Activated CD8-positive, alpha-beta T cell treated with anti-CD3 and anti-CD28 coated beads for 36 hours (primary cell): ENCODE results near the gene IGSF8. TPM values are rescaled to one million over a fixed set of nuclear protein-coding genes. Genes with fewer than 3 reads are reported as not detected.
A peak's percentile ranks its signal among the peaks of the same experiment; 100 is the strongest.

Experiments
- ATAC-seq: fragments of 200-7000 bp; cut with Tn5 transposase; one replicate; pipeline ENCODE4 v1.10.0; 2021; ENCODE audit warnings: mild to moderate bottlenecking, moderate library complexity
- CTCF ChIA-PET: fragments of 350-600 bp; sonication (Branson Sonifier 250); formaldehyde crosslinking; loops from one replicate; lab custom pipeline; 2021; ENCODE audit warnings: antibody characterized with exemption; lab: Charles Lee
- POLR2A ChIA-PET: fragments of 350-600 bp; sonication (Branson Sonifier 250); formaldehyde crosslinking; loops from one replicate; lab custom pipeline; 2021; ENCODE audit warnings: antibody characterized with exemption; lab: Charles Lee
- DNase-seq: peaks from one replicate; pipeline ENCODE4 v3.0.0-alpha.2; 2020
- H3K27ac Mint-ChIP-seq: one replicate; pipeline ENCODE4 v1.8.0; 2021; ENCODE audit warnings: mild to moderate bottlenecking, mixed read lengths
- H3K27me3 Mint-ChIP-seq: one replicate; pipeline ENCODE4 v1.8.0; 2021; ENCODE audit warnings: mixed read lengths
- H3K36me3 Mint-ChIP-seq: one replicate; pipeline ENCODE4 v1.8.0; 2021; ENCODE audit warnings: low read depth, mixed read lengths
- H3K4me1 Mint-ChIP-seq: one replicate; pipeline ENCODE4 v1.8.0; 2021; ENCODE audit warnings: low read depth, mixed read lengths
- H3K4me3 Mint-ChIP-seq: one replicate; pipeline ENCODE4 v1.8.0; 2021; ENCODE audit warnings: mild to moderate bottlenecking, moderate library complexity, mixed read lengths
- H3K9me3 Mint-ChIP-seq: one replicate; pipeline ENCODE4 v1.8.0; 2021; ENCODE audit warnings: mixed read lengths
- intact Hi-C: fragments of 100-400 bp; cut with micrococcal nuclease; formaldehyde crosslinking; loops from one replicate; pipeline ENCODE4 v1.10.0; 2022
- total RNA-seq, 2 experiments: library from RNA; stranded (reverse); gene quantifications; one replicate each; pipeline ENCODE4 v1.2.3, GENCODE V29; 2021
- TF ChIP-seq, protein P1 (sequence below): fragments of 200-600 bp; IDR thresholded peaks from one replicate; pipeline ENCODE4 v1.8.0; 2022; ENCODE audit warnings: antibody characterized with exemption, mild to moderate bottlenecking

The IGSF8 gene
- total RNA-seq, 2 experiments from 2014 or later = 48.0 to 49.5 TPM

DNA sequence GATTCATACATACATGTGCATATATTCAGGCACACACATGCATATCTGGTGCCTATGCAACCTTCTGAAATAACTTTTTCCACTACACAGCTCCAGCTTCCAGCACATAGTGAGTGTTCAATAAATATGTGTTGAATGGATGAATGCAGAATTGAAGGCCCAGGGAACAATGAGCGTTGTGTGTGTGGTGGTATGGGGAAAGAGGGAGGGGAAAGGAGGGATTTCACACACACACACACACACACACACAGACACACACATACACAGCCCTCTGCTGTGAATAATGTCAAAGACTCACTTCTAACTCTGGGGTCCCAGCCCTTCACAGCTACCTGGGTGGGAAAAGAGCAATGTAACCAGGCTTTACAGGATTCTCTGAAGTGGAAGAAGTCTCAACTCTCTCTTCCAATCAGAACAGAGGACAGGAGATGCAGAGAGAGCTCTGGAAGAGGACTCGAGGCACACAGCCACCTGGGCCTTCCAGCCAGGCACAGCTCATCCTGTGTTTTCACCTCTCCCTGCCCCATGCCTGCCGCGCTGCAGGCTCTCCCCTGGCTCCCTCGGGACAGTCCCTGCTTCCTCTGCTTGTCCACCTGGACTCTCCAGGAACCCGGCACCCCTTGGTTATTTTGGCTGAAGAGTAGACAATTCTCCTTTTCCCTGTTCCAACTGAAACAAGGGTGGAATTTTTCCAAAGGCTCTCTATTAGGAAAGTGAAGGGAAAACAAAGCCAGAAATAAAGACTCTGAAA lies 5.4 kb upstream of the IGSF8 start:
- Mint-ChIP-seq H3K9me3 (no peaks in the 10 kb centered on the region), H3K27ac (no peak overlapping the region), H3K36me3 (no peaks in the 10 kb centered on the region), H3K4me1 (peaks cover 44% of the 10 kb centered on the region), H3K4me3 (no peak overlapping the region), H3K27me3 (peaks cover under 1% of the 10 kb centered on the region)
- intact Hi-C loops = loop anchor here (5.0 to 10.0 kb wide), 3 partner anchors 103 to 188 kb away; partner anchors contain the start of gene PEA15
- DNase-seq (no peak), ATAC-seq (no peak)
- POLR2A ChIA-PET = interaction anchor here (1.2 to 1.5 kb wide), 2 partner anchors 10 to 19 kb away, joined by 3 to 4 read pairs; no protein-coding TSS in a partner anchor
- CTCF ChIA-PET = interaction anchor here (0.9 to 6.7 kb wide), 9 partner anchors 14 to 273 kb away, joined by 3 to 102 read pairs (median 13); no protein-coding TSS in a partner anchor
- TF ChIP-seq, protein P1, sequence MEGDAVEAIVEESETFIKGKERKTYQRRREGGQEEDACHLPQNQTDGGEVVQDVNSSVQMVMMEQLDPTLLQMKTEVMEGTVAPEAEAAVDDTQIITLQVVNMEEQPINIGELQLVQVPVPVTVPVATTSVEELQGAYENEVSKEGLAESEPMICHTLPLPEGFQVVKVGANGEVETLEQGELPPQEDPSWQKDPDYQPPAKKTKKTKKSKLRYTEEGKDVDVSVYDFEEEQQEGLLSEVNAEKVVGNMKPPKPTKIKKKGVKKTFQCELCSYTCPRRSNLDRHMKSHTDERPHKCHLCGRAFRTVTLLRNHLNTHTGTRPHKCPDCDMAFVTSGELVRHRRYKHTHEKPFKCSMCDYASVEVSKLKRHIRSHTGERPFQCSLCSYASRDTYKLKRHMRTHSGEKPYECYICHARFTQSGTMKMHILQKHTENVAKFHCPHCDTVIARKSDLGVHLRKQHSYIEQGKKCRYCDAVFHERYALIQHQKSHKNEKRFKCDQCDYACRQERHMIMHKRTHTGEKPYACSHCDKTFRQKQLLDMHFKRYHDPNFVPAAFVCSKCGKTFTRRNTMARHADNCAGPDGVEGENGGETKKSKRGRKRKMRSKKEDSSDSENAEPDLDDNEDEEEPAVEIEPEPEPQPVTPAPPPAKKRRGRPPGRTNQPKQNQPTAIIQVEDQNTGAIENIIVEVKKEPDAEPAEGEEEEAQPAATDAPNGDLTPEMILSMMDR = no peak

DNA sequence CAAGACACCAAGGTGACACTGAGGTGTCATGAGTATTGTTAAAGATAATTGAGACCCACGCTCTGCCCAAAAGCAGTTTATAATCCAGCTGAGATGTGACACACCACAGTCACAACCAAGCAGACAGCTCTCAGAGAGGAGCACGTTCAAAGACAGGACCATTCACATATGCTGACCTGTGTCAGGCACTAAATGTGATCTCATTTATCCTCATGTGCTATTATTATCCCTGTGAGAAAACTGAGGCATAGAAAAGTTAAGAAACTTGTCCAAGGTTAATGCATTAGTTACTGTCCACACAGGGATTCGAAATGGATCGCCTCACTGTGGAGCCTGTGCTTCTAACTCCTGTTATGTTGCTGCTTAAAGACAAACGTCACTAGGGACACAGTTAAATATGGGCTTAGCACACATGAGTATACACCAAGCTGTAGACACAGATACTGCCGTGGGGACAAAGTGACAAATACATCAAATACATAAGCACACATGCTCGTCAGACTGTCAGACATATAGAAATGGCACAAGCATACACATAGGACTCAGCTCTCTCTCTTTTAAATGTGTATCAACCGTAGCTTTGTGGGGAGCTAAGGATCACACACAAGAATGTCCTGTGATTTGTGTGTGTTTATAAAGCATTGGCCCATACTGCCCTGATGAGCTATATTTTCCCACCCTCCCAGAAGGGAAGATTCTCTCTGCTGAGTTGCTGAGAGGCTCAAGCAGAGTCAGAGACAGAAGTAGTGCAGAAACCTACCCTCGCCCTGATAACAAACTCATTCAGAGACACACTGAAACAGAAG lies 3.5 kb upstream of the IGSF8 start:
- TF ChIP-seq, protein P1 = no peak
- peaks cover 48% of the 10 kb centered on the region for H3K4me1 Mint-ChIP-seq
- ATAC-seq = no peak

DNA sequence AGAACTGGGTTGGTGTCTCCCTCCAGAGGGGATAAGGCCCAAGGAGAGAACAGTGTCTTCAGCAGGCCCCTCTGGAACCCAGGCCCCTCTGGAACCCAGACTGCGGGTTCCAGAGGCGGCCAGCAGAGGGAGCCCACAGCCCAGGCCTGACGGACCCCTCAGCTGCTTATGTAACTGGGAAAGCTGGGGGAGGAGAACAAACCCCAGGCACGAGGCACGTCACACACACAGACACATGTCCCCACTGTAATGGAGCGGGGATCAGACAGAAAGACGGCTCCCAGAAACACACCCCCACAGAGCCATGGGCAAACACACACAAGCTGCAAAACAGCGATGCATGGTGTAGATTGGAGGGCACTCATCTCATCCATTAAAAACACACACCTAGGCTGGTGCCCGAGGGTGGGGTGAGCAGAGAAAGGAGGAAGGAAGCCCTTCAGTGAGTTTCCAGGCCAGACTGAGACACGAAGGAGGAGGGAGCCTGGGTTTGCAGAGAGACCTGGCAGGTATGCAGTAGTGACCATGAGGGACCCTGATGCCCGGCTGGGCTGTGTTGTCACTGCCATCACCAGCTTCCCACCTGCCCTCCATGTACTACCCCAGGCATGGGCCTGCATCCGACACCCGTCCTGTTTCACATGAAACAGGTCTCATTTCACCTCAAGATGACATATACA lies 2.8 kb upstream of the IGSF8 start:
- POLR2A ChIA-PET = interaction anchor here (0.7 to 1.5 kb wide), 6 partner anchors 35 to 195 kb away, joined by 3 to 6 read pairs (median 4); partner anchors contain the start of gene PEX19
- DNase-seq = peak; percentile 88
- Mint-ChIP-seq H3K27me3 (no peaks in the 10 kb centered on the region), H3K4me1 (peaks cover 55% of the 10 kb centered on the region), H3K4me3 (peak overlapping the region; percentile 20), H3K9me3 (no peaks in the 10 kb centered on the region), H3K27ac (peak overlapping the region; percentile 90), H3K36me3 (peaks cover 4% of the 10 kb centered on the region)
- intact Hi-C loops = loop anchor here (5.0 to 10.0 kb wide), 3 partner anchors 106 to 191 kb away; partner anchors contain the start of gene PEA15
- ATAC-seq = peak; percentile 28
- CTCF ChIA-PET = interaction anchor here (0.6 to 6.7 kb wide), 36 partner anchors 8 to 308 kb away, joined by 3 to 102 read pairs (median 4); partner anchors contain the start of genes CASQ1, DCAF8, PEX19 and PIGM
- TF ChIP-seq, protein P1 = peak; percentile 79

More for the DNA sequence above, 3.5 kb upstream of the IGSF8 start:
- Mint-ChIP-seq H3K27ac (peak overlapping the region; percentile 90), H3K9me3 (no peaks in the 10 kb centered on the region), H3K27me3 (no peaks in the 10 kb centered on the region), H3K4me3 (no peak overlapping the region), H3K36me3 (peaks cover 2% of the 10 kb centered on the region)
- CTCF ChIA-PET = interaction anchor here (0.6 to 6.7 kb wide), 34 partner anchors 8 to 296 kb away, joined by 3 to 102 read pairs (median 6); partner anchors contain the start of genes CASQ1, DCAF8, PEX19 and PIGM
- POLR2A ChIA-PET = interaction anchor here (0.7 to 1.5 kb wide), 9 partner anchors 14 to 194 kb away, joined by 3 to 6 read pairs (median 3); partner anchors contain the start of genes ATP1A2 and PEX19
- no peak for DNase-seq
- intact Hi-C loops = loop anchor here (5.0 to 10.0 kb wide), 3 partner anchors 105 to 190 kb away; partner anchors contain the start of gene PEA15

DNA sequence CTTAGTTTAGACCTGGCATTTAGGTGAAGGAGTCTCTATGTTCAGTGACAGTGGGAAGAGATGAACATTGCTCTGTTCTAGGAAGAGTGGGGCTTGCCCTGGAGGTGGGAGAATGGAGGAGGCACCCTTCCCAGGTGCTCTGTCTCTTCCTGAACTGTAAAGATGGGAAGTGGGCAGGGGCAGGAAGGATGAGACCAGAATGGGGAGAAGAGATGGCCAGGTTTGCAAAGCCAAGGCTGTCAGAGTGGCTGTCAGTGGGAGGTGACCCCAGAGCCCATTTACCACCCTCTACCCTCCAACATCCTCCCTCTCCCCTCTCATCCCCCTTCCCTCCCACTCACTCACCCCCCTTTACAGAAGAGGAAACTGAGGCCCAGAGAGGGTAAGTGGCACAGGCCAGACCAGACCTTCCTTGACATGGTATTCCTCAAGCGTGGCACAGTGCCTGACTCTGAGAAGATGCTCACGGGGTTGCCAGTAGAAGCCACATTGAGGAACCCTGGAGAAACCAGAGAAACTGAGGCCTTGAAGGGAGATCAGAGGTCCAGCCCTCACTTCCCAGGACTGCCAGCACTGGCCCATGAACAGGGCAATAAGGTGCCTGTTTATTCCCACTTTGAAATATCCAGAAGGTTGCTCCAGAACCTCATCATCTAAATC lies 1.4 kb upstream of the IGSF8 start:
- peak overlapping the region; percentile 69 for H3K4me3 Mint-ChIP-seq

More for the DNA sequence above, 1.4 kb upstream of the IGSF8 start:
- no peaks in the 10 kb centered on the region for H3K27me3 Mint-ChIP-seq
- DNase-seq (no peak), ATAC-seq (no peak)
- peak overlapping the region; percentile 90 for H3K27ac Mint-ChIP-seq
- peaks cover 64% of the 10 kb centered on the region for H3K4me1 Mint-ChIP-seq
- no peaks in the 10 kb centered on the region for H3K9me3 Mint-ChIP-seq
- TF ChIP-seq, protein P1 = no peak
- intact Hi-C loops = loop anchor here (5.0 to 10.0 kb wide), 4 partner anchors 107 to 515 kb away; partner anchors contain the start of gene PEA15
- CTCF ChIA-PET = interaction anchor here (1.0 to 7.3 kb wide), 14 partner anchors 10 to 277 kb away, joined by 3 to 119 read pairs (median 14); partner anchors contain the start of genes DCAF8 and KCNJ9
- peaks cover 4% of the 10 kb centered on the region for H3K36me3 Mint-ChIP-seq
- POLR2A ChIA-PET = interaction anchor here (1.0 kb wide), 1 partner anchor 191 kb away, joined by 3 read pairs; no protein-coding TSS in a partner anchor
